Measurements from ENCODE around the gene EDA.

DNA sequence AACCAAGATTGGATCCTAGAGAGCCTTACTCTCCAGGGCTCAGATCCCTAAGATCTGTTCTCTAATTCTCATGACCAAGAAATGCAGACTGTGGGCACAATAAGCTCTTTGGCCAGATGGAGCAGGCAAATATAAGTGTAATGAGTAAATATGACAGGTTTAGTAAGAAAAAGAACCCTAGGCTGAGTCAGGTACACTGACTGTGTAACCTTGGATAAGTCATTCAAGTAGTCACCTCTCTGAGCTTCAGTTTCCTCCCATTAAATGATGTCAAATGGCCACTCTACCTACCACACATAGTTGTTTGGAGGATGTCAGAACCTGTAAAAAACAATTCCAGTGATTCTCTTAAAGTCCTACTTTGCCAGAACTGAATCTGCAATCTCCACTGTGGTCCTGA is 8.3 kb upstream of the EDA start:
- TF ChIP-seq, protein P1, sequence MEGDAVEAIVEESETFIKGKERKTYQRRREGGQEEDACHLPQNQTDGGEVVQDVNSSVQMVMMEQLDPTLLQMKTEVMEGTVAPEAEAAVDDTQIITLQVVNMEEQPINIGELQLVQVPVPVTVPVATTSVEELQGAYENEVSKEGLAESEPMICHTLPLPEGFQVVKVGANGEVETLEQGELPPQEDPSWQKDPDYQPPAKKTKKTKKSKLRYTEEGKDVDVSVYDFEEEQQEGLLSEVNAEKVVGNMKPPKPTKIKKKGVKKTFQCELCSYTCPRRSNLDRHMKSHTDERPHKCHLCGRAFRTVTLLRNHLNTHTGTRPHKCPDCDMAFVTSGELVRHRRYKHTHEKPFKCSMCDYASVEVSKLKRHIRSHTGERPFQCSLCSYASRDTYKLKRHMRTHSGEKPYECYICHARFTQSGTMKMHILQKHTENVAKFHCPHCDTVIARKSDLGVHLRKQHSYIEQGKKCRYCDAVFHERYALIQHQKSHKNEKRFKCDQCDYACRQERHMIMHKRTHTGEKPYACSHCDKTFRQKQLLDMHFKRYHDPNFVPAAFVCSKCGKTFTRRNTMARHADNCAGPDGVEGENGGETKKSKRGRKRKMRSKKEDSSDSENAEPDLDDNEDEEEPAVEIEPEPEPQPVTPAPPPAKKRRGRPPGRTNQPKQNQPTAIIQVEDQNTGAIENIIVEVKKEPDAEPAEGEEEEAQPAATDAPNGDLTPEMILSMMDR (IDR thresholded peaks at IDR 0.05) = no peak
- no peak for TF ChIP-seq EZH2 (IDR thresholded peaks at IDR 0.05)
